Smooth muscle cell (in vitro differentiated cells): ENCODE results near the gene TP53BP2. TPM values are rescaled to one million over a fixed set of nuclear protein-coding genes. Genes with fewer than 3 reads are reported as not detected.
"Not testable (repeated sequence)": the region's sequence is repeated elsewhere in the genome, so short reads cannot be mapped to it uniquely, and the experiment has no call there.

Source experiments
- DNase-seq: peaks from one replicate; lab custom pipeline; 2025; ENCODE audit not compliant: unreplicated experiment; lab: John Stamatoyannopoulos, UW
- H2AFZ ChIP-seq: fragments of 200-600 bp; sonication (generic); 2 replicates; pipeline ENCODE4 v1.6.0; 2016; ENCODE audit warnings: antibody characterized with exemption, low read depth, mild to moderate bottlenecking
- H3F3A ChIP-seq: fragments of 200-600 bp; sonication (generic); 2 replicates; pipeline ENCODE4 v1.6.0; 2017; ENCODE audit warnings: antibody characterized with exemption, low read depth
- H3K27ac ChIP-seq: fragments of 200-600 bp; sonication (generic); 2 replicates; pipeline ENCODE4 v1.5.1; 2016; ENCODE audit warnings: low read depth, mild to moderate bottlenecking
- H3K27me3 ChIP-seq: fragments of 200-600 bp; sonication (generic); 2 replicates; pipeline ENCODE4 v1.6.1; 2016; ENCODE audit warnings: low read depth, mild to moderate bottlenecking
- H3K36me3 ChIP-seq: fragments of 200-600 bp; sonication (generic); 2 replicates; pipeline ENCODE4 v1.5.1; 2016; ENCODE audit warnings: low read depth
- H3K4me1 ChIP-seq: fragments of 200-600 bp; sonication (generic); 2 replicates; pipeline ENCODE4 v1.5.1; 2016; ENCODE audit warnings: low read depth
- H3K4me2 ChIP-seq: fragments of 200-600 bp; sonication (generic); 2 replicates; pipeline ENCODE4 v1.6.0; 2016; ENCODE audit warnings: mild to moderate bottlenecking
- H3K4me3 ChIP-seq: fragments of 200-600 bp; sonication (generic); 2 replicates; pipeline ENCODE4 v1.5.1; 2016; ENCODE audit warnings: mild to moderate bottlenecking
- H3K79me2 ChIP-seq: fragments of 200-600 bp; sonication (generic); 2 replicates; pipeline ENCODE4 v1.6.0; 2016; ENCODE audit warnings: low read depth, mild to moderate bottlenecking
- H3K9ac ChIP-seq: fragments of 200-600 bp; sonication (generic); 2 replicates; pipeline ENCODE4 v1.6.0; 2016; ENCODE audit warnings: low read depth
- H3K9me3 ChIP-seq: fragments of 200-600 bp; sonication (generic); replicated peaks from 2 replicates; pipeline ENCODE4 v1.5.1; 2016; ENCODE audit warnings: low read depth
- H4K20me1 ChIP-seq: fragments of 200-600 bp; sonication (generic); 2 replicates; pipeline ENCODE4 v1.6.0; 2016; ENCODE audit warnings: low read depth
- CTCF ChIP-seq: fragments of 200-600 bp; sonication (generic); IDR thresholded peaks from 2 replicates; pipeline ENCODE4 v1.5.1; 2017; ENCODE audit warnings: borderline replicate concordance, mild to moderate bottlenecking, antibody characterized with exemption; ENCODE audit not compliant: insufficient read depth, poor library complexity, severe bottlenecking
- WGBS: methylation state at CpG from one replicate; pipeline ENCODE4 v1.1.7; 2016; ENCODE audit warnings: low lambda C conversion rate; 5-methylcytosine and 5-hydroxymethylcytosine counted together
- polyA plus RNA-seq: library from polyadenylated mRNA; unstranded; fragments of >200 nt; fragmentation: Nextera tagmentation; extraction: Ambion mirVana; gene quantifications from 2 replicates; pipeline ENCODE4 v1.2.1, GENCODE V29; 2016
- total RNA-seq: library from RNA; depleted of rRNA; stranded (reverse); fragments of >200 nt; gene quantifications from 2 replicates; pipeline ENCODE4 v1.2.3, GENCODE V29; 2014

Gene TP53BP2
- total and polyA plus RNA-seq, 2 experiments from 2014 or later = 11.8 to 30.8 TPM

GRCh38 chr1:223739366-223740037 lies 106.2 kb downstream of the TP53BP2 start:
- Histone ChIP-seq H2AFZ (no peak overlapping the region), H3K4me3 (no peak overlapping the region), H3K4me2 (no peak overlapping the region), H4K20me1 (peaks cover 31% of the 10 kb centered on the region), H3K4me1 (no peaks in the 10 kb centered on the region), H3K27ac (peak overlapping the region; percentile 32), H3K9me3 (no peaks in the 10 kb centered on the region), H3K36me3 (no peaks in the 10 kb centered on the region), H3K27me3 (no peaks in the 10 kb centered on the region), H3K9ac (no peak overlapping the region), H3K79me2 (peaks cover 48% of the 10 kb centered on the region), H3F3A (peaks cover 6% of the 10 kb centered on the region)
- DNase-seq = no peak
- WGBS = 61% methylated on average over 7 of the region's 7 CpGs
- no peak for TF ChIP-seq CTCF

GRCh38 chr1:223738465-223739365 lies 107.0 kb downstream of the TP53BP2 start:
- Histone ChIP-seq H3K27me3 (no peaks in the 10 kb centered on the region), H3K9ac (no peak overlapping the region), H3K79me2 (peaks cover 54% of the 10 kb centered on the region), H2AFZ (no peak overlapping the region), H3K36me3 (no peaks in the 10 kb centered on the region), H3K4me2 (no peak overlapping the region), H3K27ac (peak overlapping the region; percentile 32), H3K4me3 (no peak overlapping the region), H4K20me1 (peaks cover 27% of the 10 kb centered on the region), H3K4me1 (no peaks in the 10 kb centered on the region), H3K9me3 (no peaks in the 10 kb centered on the region), H3F3A (peaks cover 6% of the 10 kb centered on the region)
- 80% methylated on average over 14 of the region's 14 CpGs for WGBS
- no peak for TF ChIP-seq CTCF
- DNase-seq = no peak

- peaks cover 21% of the 10 kb centered on the region for H4K20me1 ChIP-seq
- no peaks in the 10 kb centered on the region for H3K27me3 ChIP-seq
- WGBS = 51% methylated on average over 7 of the region's 7 CpGs
- H3F3A ChIP-seq = peaks cover 16% of the 10 kb centered on the region
- no peak for TF ChIP-seq CTCF
- no peaks in the 10 kb centered on the region for H3K9me3 ChIP-seq
- no peaks in the 10 kb centered on the region for H3K36me3 ChIP-seq
- H3K4me3 ChIP-seq = no peak overlapping the region
- H3K79me2 ChIP-seq = peaks cover 59% of the 10 kb centered on the region
- H2AFZ ChIP-seq = no peak overlapping the region
- H3K9ac ChIP-seq = no peak overlapping the region
- DNase-seq = no peak
- H3K4me2 ChIP-seq = no peak overlapping the region
- no peak overlapping the region for H3K27ac ChIP-seq
- H3K4me1 ChIP-seq = peaks cover 12% of the 10 kb centered on the region
These were observed 108.4 kb downstream of the TP53BP2 start for GRCh38 chr1:223737342-223737741.

GRCh38 chr1:223736638-223737037 lies 109.1 kb downstream of the TP53BP2 start:
- H3K27ac ChIP-seq = not testable (repeated sequence)

More at GRCh38 chr1:223736638-223737037, 109.1 kb downstream of the TP53BP2 start:
- H3K36me3 ChIP-seq, H3K9me3 ChIP-seq, DNase-seq, H3K4me2 ChIP-seq, H3K4me3 ChIP-seq, H2AFZ ChIP-seq, H3K9ac ChIP-seq, H3K27me3 ChIP-seq: not testable (repeated sequence)
- Histone ChIP-seq H4K20me1 (peaks cover 17% of the 10 kb centered on the region), H3F3A (peaks cover 20% of the 10 kb centered on the region), H3K4me1 (peaks cover 14% of the 10 kb centered on the region), H3K79me2 (peaks cover 60% of the 10 kb centered on the region)
- 92% methylated on average over 5 of the region's 5 CpGs for WGBS
